ENCODE data around the gene C13orf42. TPM values are rescaled to one million over a fixed set of nuclear protein-coding genes. Genes with fewer than 3 reads are reported as not detected.

Gene C13orf42
- total and polyA plus RNA-seq, 2 donors (not counting 3 experiments of a cell fraction or from before 2014, with no cell fraction given): not detected

- intact Hi-C loops (cut with micrococcal nuclease): no loop called here
- H3K4me2 ChIP-seq (ENCODE audit: insufficient read depth, low read length): no peak overlapping the region
- H3K27me3 ChIP-seq (ENCODE audit: control insufficient read depth in 2 of 2, insufficient read depth in 2 of 2, low read length in 2 of 2): no peaks in the 10 kb centered on the region
- no TSS peak for BruUV-seq (replicated peaks)
- H3K36me3 ChIP-seq (ENCODE audit: control insufficient read depth in 2 of 2, extremely low read depth in 1 of 2, insufficient read depth in 2 of 2, low read length in 2 of 2): no peaks in the 10 kb centered on the region
- FAIRE-seq: no peak
- no peak overlapping the region for H3K27ac ChIP-seq (ENCODE audit: insufficient read depth, low read depth, low read length)
- H3K9ac ChIP-seq (replicated peaks; ENCODE audit: extremely low read depth, insufficient read depth, low read length): no peak overlapping the region
- no peak overlapping the region for H3K4me3 ChIP-seq (replicated peaks in 1 of 3; ENCODE audit: insufficient read depth in 1 of 3, low read depth in 1 of 3, low read length in 3 of 3)
- dilution Hi-C loops (cut with MboI; ENCODE audit: extremely low pct_ligation_motif_present, low sequenced_read_pairs): no loop called here
- H3K79me2 ChIP-seq (ENCODE audit: control insufficient read depth, insufficient read depth, low read length): no peaks in the 10 kb centered on the region
- H3K9me1 ChIP-seq (replicated peaks; ENCODE audit: control insufficient read depth, extremely low read depth, insufficient read depth, low read length): no peaks in the 10 kb centered on the region
- DNase-seq (ENCODE audit: low read depth, low spot score): peak; percentile 9
- no peaks in the 10 kb centered on the region for H3K9me3 ChIP-seq (replicated peaks; ENCODE audit: control insufficient read depth, insufficient read depth, low read length)
- H4K20me1 ChIP-seq (replicated peaks; ENCODE audit: control insufficient read depth, extremely low read depth, insufficient read depth, low read length): no peaks in the 10 kb centered on the region
- H3K4me1 ChIP-seq (ENCODE audit: control insufficient read depth, extremely low read depth, insufficient read depth, low read length): peaks cover 7% of the 10 kb centered on the region
- ChIA-PET CTCF (interaction anchor here (1.5 to 3.6 kb wide), 2 partner anchors 10 to 34 kb away, joined by 4 to 16 read pairs; no protein-coding TSS in a partner anchor), POLR2A (interaction anchor here (0.7 kb wide), 1 partner anchor 10 kb away, joined by 3 read pairs; no protein-coding TSS in a partner anchor)
- TF ChIP-seq MYC (IDR thresholded peaks at IDR 0.05; ENCODE audit: low read depth, low read length) (no peak), GATA2 (IDR thresholded peaks at IDR 0.05; ENCODE audit: insufficient read depth, insufficient read length, low read depth, low read length) (no peak), POLR2A (IDR thresholded peaks at IDR 0.05; ENCODE audit: low read depth, low read length) (no peak), MAX (IDR thresholded peaks at IDR 0.05; ENCODE audit: insufficient read depth, insufficient read length) (no peak), EZH2 (IDR thresholded peaks at IDR 0.05; ENCODE audit: borderline replicate concordance, low read depth, low read length, severe bottlenecking) (no peak), POLR2AphosphoS5 (IDR thresholded peaks at IDR 0.05; ENCODE audit: insufficient read depth, low read depth, low read length) (no peak), FOS (IDR thresholded peaks at IDR 0.05; ENCODE audit: borderline replicate concordance, insufficient read depth, low read length) (no peak), JUN (IDR thresholded peaks at IDR 0.05; ENCODE audit: borderline replicate concordance, insufficient read depth, insufficient read length, low read depth) (no peak)
- TF ChIP-seq, protein P1, sequence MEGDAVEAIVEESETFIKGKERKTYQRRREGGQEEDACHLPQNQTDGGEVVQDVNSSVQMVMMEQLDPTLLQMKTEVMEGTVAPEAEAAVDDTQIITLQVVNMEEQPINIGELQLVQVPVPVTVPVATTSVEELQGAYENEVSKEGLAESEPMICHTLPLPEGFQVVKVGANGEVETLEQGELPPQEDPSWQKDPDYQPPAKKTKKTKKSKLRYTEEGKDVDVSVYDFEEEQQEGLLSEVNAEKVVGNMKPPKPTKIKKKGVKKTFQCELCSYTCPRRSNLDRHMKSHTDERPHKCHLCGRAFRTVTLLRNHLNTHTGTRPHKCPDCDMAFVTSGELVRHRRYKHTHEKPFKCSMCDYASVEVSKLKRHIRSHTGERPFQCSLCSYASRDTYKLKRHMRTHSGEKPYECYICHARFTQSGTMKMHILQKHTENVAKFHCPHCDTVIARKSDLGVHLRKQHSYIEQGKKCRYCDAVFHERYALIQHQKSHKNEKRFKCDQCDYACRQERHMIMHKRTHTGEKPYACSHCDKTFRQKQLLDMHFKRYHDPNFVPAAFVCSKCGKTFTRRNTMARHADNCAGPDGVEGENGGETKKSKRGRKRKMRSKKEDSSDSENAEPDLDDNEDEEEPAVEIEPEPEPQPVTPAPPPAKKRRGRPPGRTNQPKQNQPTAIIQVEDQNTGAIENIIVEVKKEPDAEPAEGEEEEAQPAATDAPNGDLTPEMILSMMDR (IDR thresholded peaks at IDR 0.05; ENCODE audit: extremely low read depth in 1 of 2, insufficient read depth in 1 of 2, low read depth in 1 of 2, low read length in 2 of 2): no peak
- H2AFZ ChIP-seq (ENCODE audit: low read depth, low read length): no peak overlapping the region
Observed at GRCh38 chr13:51158880-51159518, 47.9 kb upstream of the C13orf42 start.
